ENCODE results near the gene TMEM201.

Gene TMEM201

DNA sequence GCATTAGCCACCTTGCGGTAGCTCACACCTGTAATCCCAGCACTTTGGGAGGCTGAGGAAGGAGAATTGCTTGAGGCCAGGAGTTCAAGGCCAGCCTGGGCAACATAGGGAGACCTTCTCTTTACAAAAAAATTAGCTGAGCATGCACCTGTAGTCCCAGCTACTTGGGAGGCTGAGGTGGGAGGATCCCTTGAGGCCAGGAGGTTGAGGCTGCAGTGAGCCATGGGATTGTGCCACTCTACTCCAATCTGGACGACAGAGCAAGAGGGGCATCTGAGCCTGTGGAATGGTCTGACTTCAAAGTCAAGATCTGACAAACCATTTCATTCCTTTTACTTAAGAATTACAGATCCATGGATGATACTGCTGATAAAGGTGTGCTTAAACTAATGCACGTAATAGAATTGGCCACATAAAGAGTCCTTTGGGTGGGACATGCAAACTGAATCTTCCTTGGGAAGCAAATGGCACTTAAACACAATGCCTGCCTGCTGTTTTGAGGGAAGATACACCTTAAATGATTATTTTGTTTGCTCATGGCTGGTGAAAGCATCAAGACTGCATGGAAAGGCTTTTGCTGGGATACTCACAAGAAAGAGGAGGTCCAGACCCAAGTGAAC is 2.5 kb upstream of the TMEM201 start:
- no peak for DNase-seq

DNA sequence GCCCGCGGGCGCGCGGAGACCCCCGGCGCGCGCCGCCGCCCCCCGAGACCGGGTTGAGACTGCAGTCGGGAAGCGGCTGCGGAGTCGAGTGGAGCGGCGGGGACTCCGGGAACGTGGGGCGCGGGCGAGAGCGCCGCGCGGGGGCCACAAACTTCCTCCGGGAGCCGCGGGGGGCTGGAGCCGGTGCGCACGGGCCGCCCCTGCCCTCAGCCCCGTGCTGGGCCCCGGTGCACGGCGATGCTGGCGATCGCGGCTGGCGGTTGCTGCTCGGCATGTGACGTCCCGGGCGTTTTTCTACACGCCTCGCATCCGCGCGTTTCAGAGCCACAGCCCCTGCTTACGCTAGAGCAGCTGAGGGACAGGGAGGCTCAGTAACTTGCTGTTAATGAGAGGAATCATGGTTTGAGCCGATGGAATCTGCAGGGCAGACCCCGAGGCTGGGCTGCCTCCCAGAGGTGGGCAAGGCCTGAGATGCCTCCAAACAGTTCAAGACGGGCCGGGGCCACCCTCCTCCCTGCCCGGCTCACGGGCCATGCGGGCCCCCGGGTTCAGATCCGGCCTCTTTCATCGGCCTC is 520 bp downstream of the TMEM201 start:
- no peak for DNase-seq

DNA sequence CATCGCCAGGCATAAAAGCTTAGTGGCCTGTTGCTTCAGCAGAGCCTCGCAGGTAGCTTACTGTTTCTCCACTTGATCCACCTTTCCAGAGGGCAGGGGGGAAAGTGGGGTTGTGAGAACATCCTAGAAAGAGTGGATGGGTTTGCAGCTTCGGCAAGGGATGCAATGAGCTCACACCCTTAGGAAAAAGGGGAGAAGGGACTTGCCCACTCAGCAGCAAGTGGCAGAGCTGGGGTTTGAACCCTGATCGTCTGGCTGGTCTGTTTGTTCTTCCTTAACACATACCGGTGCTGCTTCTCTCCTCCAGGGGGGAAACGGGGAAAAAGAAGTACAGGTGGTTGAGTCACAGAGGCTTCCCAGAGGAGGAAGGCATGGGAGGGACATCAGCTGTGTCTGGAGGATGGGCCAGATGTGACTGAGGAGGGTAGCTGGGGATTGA is 1.0 kb downstream of the TMEM201 start:
- DNase-seq: no peak

DNA sequence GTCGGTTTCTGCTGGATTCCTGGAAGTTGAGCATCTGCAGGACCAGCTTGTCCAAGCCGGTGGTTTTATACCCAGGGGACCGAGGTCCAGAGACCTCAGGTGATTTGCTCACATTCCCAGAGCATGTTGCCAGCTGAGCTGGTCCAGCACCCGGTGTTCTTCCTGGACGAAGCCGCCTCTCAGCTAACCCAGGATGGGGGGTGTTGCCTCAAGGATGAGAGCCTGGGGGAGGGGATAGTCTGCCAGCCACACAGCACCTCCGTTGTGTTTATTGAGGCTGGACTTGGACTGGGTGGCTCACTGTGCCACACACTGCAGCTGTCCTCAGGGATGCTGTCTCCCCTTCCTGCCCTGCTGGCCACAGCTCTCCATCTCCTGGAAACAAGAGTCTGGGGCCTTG is 1.5 kb downstream of the TMEM201 start:
- DNase-seq: no peak

DNA sequence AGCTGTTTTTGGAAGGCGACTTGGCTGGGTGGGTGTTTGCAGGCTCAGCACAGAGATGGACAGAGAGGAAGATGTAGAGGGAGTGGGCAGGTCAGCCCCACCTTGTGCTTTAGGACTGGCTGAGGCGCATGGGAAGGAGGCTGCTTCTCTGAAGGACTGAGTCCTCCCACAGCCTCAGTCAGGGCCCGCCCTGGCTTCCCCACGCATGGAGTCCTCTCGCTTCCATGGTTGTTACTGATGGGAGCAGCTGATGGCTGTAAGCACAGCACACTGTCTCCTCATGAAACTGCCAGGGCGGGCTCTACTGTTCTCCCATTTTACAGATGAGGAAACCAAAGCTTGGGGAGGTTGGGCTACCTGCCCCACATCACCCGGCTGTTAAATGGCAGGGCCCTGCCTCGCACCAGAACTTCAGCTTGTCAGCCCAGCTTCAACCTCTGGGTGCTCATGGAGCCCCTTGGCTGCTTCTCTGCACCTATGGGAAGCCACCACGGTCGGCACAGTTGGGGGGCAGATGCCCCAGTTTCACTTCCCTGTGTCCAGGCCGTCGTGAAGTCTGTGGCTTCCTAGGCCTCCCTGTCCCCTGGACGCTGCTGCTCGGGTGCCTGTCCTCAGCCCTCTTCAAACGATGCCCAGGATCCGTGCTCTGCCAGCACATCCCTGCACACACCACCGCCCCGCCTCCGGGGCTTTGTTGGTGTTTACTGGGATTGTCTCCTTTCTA is 2.4 kb downstream of the TMEM201 start:
- DNase-seq: no peak

DNA sequence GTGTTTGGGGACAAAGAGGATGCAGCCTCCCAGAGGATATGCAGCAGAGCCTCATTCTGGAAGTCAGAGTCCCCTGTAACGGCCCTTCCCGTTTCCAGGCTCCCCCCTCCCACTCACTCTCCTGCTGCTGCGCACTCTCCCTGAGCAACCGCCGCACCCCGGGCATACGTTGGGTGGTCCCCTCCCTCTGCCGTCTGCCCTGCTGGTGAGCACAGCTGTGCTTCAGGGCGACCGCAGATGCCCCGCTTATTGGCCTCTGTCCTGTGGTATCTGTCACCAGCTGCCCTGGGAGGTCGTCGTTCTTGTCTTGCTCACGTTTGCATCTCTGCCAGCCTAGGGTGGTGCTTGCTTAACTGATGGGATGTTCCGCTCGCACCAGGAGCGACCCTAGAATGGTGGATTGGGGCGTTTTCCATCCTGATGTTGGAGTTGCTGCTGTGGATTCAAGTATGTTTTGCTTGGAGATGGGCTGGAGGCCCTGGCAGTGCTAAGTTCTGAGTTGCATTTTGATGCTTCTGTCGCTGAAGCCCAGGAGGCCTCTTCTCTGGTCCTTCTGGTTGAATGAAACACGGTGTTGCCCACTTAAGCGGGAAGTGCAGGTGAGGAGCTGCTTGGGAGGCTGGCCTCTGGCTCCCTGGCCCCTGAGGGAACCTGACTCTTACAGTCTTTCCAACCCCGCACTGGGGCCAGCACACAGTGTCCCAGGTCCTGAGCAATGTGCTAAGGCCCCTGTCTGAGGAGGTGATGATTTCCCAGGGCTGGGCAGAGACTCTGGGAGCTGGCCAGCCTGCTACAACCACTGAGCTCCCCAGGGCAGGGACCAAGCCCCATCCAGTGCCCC is 3.2 kb downstream of the TMEM201 start:
- DNase-seq: no peak

DNA sequence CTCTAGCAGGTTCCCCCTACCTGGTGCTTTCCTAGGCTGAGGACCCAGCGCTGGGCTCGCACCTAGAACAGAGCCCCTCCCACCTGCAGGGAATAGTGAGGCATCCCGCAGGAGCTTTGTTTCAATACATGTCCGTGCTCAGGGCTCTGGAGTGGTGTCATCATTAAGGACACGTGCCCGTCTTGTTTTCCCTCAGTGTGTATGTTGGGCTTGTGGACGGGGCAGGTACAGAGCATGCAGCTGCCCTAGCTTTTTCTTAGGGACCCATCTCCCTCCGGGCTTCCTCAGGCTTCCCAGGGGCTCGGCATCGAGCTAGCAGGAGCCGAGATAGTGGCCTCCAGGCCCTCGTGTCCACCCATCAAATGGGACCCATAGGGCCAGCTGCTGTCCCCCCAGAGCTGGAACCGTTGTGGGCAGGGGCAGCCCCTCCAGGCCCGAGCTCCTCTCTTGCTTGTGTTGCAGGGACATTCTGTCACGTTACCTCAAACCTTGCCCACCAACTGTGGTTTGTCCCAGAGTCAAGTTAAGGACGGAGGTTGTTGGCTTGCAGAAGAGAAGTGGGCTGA is 3.9 kb downstream of the TMEM201 start:
- no peak for DNase-seq

DNA sequence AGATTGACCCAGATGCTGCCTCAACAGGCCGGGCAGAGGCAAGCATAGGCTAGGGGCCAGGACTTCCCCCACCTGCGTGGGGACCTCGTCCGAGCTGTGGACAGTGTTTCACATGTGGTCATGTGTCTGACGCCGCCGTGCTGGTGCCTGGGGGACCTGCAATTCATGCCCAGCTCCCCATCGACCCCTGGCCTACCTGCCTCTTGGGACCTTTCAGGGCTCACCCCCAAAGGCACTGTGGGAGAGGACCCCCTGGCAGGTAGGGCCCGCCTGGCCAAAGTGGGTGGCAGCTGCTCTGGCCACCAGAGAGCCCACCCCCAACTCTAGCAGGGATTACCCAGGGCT is 4.4 kb downstream of the TMEM201 start:
- DNase-seq: no peak

DNA sequence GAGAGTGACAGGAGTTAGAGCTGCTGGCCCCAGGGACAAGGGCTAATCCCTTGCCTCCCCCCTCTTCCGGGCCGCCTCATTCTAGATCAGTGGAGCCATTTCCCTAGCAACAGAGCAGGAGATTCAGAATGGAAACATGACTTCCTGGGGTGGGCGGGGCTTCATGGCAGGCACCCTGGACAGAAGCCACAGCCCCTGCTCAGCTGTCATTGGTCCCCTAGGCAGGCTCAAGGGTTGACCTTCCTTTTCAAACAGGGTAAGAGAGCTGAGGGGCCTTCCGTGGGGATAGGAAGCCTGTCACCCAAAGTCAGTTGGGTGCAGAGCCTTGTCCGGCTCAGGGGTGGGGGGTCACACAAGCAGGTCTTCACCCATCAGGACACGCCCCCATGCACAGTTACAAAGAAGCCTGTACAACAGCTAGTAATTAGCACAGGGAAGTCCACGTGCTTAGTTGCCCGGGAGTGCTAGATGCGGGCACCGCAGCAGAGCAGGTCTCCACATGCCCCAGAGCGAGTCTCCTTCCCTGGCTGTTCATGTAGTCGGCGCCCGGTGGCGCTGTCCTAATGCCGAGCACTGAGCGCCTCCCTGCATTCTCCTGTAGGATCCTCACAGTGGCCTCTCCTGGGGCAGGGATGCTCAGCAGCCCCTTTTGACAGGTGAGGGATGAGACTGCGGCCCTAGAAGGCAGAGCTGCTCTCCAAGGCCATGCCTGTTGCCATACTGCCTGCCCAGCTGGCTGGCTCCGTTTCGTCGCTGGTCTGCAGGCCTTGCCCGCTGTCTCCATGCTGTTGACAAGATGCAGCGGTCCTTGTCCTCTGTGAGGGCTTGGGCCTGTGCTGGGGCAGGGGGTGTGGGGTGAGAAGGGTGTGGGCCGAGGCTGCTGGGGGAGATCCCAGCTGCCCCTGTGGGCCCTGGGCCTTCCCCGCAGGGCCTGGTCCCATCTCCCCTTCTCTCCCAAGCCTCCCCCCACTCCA is 5.1 kb downstream of the TMEM201 start:
- DNase-seq: peak; percentile 77

DNA sequence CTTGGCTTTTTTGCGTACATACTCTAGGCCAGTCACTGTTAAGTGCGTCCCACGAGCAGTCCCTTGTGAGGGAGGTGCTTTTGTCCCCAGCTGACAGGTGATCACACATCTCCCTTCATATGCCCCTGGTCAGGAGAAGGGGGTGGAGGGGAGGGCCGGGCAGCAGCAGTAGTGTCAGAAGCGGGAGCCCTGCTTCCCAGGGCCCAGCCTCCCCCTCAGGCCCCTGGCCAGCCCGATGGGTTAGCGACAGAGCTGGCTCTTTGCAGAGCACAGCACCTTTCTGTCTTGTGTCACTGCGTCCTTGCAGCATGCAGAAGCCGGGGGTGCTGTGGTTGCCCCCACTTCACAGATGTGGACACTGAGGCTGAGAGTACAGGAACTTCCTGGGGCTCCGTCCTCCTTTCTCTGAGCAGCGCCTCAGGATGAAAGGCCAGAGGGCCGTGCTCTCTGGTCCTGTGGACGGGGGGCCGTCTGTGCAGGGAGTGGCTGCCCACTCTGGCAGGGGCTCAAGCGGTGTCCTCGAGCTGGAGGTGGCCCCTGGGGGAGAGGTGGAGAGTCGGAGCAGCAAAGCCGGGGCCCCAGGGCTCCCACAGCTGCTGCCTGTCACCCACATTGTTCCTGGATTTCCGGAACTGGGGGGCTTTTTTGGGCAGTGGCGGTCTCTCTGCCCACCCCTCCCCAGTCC is 5.9 kb downstream of the TMEM201 start:
- no peak for DNase-seq

DNA sequence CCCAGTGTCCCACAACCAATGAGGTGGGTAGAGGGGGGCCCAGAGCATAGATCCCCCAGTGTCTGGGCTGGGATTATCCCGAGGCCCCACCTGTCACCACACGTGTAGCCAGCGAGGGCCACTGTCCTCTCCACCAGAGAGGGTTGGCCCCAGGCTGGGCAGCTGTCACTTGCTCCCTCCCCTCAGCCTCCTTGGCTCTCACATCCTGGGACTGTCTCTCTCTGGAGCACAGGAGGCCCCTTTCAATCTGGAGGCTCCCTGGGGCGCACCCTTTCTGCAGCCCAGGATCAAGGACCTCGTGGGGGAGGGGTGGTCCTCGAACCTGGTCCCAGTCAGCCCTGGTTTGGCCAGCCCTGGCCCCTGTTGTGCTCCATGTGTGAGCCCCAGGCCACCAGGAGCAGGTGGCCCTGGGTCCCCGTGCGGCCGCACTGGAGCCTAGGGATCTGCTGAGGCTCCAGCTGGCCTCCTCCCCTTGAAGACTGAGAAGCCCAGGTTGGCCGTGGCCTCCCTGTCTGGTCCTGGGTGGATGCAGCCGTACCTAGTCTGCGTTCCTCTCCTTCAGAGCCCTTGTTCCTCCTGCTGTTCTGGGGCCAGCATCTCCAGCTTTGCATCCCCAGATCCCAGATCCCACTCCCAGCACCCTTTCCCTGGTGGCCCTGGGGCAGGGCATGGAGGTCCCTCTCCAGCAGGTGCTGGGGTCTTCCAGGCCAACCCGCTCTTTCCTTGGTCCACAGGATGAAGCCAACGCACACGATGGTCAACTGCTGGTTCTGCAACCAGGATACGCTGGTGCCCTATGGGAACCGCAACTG is 6.7 kb downstream of the TMEM201 start:
- no peak for DNase-seq

DNA sequence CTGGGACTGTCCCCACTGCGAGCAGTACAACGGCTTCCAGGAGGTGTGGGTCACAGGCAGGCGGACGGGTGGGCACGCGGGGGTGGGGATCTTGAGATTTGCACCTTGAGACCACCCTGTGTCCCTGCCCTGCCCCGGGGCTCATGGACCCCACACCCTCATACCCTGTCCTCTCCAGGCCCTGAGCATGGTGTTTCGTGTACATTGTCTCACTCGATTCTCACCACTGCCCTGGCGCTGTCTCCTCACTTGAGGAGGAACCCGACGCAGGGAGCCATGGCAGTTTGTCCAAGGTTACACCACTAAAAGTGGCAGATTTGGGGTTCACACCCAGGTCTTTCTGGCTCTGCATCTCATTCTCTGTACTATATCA is 7.2 kb downstream of the TMEM201 start:
- no peak for DNase-seq

DNA sequence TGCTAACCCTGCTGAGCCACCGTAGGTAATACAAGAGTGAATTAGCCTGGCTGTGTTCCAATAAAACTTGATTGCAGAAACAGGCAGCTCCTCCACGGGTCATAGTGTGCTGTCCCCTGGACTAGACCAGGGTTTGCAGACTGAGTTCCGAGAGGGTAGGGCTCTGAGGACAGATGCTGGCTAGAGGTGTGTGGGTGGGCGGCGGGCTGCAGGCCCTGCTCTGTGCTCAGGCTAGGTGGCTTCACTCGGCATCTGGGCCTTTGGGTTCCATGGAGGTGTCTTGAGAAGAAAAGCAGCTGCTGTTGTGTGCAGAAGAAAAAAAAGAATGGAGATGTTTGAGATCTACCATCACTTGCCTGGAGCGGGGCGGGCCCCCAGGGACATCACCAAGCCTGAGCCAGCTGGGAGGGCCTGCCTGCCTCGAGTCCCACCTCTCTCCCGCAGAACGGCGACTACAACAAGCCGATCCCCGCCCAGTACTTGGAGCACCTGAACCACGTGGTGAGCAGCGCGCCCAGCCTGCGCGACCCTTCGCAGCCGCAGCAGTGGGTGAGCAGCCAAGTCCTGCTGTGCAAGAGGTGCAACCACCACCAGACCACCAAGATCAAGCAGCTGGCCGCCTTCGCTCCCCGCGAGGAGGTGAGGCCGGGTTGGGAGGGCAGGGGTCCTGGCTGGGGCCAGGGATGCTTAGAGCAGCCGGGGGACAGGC is 7.9 kb downstream of the TMEM201 start:
- DNase-seq: no peak

DNA sequence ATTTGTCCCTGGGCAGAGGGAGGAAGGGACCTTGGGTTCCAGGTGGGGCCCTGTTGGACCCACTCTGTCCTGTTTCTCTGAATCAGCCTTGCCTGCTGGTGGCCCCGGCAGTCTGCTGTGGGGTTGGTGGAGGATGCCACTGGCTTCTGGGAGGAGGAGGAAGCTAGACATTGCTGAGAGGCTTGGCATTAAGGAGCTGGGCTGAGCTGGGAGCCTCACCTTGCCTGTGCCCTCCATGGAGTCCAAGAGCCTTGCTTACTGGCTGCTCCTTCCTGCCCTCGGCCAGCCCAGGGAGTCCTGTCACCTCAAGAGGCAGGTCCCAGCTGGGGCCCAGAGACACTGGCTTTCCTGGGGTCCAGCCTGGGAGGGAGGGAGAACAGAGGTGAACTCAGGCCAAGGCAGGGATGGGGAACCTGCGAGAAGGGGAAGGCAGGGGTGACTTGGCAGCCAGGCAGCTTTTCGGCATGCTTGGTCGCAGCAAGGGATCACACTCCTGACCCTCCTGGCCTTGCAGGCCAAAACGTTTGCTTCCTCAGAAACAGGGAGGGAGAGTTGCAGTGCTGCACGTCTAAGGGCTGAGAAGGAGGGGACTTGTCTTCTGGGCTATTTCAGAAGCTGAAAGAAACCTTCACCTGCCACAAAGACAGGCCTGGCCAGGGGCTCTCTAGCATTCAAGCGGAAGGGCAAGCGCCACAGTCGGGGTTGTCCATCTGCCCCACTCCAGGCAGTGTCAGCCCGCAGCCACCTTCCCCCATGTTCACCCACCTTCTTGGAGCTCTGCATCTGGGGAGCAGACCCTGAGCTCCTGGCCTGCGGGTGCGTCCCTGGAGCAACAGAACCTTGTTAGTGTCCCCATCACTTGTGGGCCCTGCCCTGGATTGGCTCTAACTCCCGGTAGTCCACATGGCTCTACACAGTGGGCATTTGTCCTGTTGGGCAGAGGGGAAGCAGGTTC is 8.9 kb downstream of the TMEM201 start:
- no peak for DNase-seq

DNA sequence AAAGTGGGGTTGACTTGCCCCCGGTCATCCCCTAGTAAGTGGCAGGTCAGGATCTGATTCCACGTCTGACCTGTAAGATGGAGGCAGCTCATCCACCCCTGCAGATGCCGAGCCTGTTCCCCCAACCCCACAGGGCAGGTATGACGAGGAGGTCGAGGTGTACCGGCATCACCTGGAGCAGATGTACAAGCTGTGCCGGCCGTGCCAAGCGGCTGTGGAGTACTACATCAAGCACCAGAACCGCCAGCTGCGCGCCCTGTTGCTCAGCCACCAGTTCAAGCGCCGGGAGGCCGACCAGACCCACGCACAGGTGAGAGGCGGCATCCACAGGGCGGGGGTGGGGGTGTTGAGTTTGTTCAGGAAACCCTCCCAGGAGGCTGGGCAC is 9.6 kb downstream of the TMEM201 start:
- DNase-seq: no peak

DNA sequence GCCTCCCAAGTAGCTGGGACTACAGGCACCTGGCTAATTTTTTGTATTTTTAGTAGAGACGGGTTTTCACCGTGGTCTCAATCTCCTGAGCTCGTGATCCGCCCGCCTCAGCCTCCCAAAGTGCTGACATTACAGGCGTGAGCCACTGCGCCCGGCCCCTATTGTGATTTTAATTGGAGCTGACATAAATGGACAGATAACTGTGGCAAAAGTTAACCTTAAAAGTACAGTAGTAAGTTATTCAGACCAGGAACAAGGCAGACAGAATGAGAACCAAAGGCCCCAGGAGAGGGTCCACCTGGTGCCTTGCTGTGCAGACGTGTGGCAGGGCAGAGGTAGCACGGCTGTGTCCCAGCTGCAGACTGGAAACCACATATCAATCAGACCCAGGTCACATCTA is 11.0 kb downstream of the TMEM201 start:
- no peak for DNase-seq

DNA sequence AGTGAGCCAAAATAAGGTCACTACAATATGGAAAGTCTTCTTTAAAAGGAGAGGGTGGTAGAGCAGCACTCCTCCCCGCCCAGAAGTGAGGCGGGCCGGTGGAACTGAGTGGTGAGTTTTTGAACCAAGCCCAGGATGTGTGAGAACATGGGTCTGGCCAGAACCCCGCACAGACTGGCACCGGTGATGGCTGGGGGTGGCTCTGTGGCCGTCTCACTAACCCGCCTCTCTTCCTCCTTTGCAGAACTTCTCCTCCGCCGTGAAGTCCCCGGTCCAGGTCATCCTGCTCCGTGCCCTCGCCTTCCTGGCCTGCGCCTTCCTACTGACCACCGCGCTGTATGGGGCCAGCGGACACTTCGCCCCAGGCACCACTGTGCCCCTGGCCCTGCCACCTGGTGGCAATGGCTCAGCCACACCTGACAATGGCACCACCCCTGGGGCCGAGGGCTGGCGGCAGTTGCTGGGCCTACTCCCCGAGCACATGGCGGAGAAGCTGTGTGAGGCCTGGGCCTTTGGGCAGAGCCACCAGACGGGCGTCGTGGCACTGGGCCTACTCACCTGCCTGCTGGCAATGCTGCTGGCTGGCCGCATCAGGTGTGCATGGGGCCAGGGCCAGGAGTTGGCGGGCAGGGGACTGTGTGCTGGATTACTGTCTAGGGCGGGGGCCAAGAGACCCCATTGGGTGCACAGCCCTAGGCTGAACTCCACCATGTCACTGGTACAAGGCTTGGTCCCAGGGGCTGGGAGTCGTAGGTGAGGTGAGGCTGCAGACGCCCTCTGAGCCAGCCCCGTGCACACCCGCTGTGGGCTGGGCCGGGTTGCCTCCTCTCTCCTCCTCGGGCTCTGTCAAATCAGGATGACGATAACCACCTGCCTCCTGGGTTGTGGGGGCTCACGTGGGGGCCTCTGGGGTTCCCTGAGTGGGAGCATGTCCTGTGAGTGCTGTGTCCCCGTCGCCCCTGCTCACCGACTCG is 12.4 kb downstream of the TMEM201 start:
- no peak for DNase-seq
